Adrenal gland (tissue), 12 donors: Measurements from ENCODE around the gene NUMA1. TPM values are rescaled to one million over a fixed set of nuclear protein-coding genes. Genes with fewer than 3 reads are reported as not detected.

Experiments
- DNase-seq, 7 donors: peaks; one replicate each; pipeline ENCODE4 v3.0.0-alpha.2; 2019 to 2020
- H3K27ac ChIP-seq, 5 donors: fragments of 200-600 bp; sonication (generic) in 4 of 5; 1 replicate in 3 of 5; 2 replicates in 2 of 5; pipeline versions ENCODE4 v1.5.1 to v1.8.0; 2016 to 2020; ENCODE audit warnings: mild to moderate bottlenecking in 1 of 5
- H3K27me3 ChIP-seq: fragments of 200-600 bp; 2 replicates; pipeline ENCODE4 v1.8.0; 2021
- H3K36me3 ChIP-seq, 2 donors: fragments of 200-600 bp; replicated peaks in 1 of 2; 1 replicate in 1 of 2; 2 replicates in 1 of 2; pipeline versions ENCODE4 v1.5.1 to v1.8.0; 2018 to 2022
- H3K4me1 ChIP-seq, 2 donors: fragments of 200-600 bp; replicated peaks in 1 of 2; 1 replicate in 1 of 2; 2 replicates in 1 of 2; pipeline versions ENCODE4 v1.5.1 to v1.8.0; 2018 to 2021
- H3K4me3 ChIP-seq, 4 donors: fragments of 200-600 bp; sonication (generic) in 3 of 4; one replicate each; pipeline ENCODE4 v1.5.1; 2016 to 2018
- H3K9me3 ChIP-seq, 3 donors: fragments of 200-600 bp; sonication (generic) in 1 of 3; replicated peaks in 1 of 3; 1 replicate in 2 of 3; 2 replicates in 1 of 3; pipeline versions ENCODE4 v1.5.1 to v1.8.0; 2016 to 2021
- CTCF ChIP-seq, 6 experiments: fragments of 450-650 bp in 4 of 6; fragments of 200-600 bp in 2 of 6; sonication (generic) in 1 of 6; IDR thresholded peaks; 1 replicate in 5 of 6; 2 replicates in 1 of 6; pipeline versions ENCODE4 v1.5.1 to v1.8.0; 2016 to 2021; ENCODE audit warnings: antibody characterized with exemption in 6 of 6, mild to moderate bottlenecking in 2 of 6, moderate library complexity in 1 of 6
- POLR2A ChIP-seq, 2 donors: fragments of 450-650 bp; IDR thresholded peaks; one replicate each; pipeline ENCODE4 v1.6.1; 2017; ENCODE audit warnings: antibody characterized with exemption in 2 of 2, mild to moderate bottlenecking in 2 of 2, moderate library complexity in 1 of 2
- WGBS, 4 donors: extraction: QIAGEN DNeasy Blood & Tissue Kit in 2 of 4; methylation state at CpG; one replicate each; pipeline versions ENCODE4 v1.1.5 to v1.1.7; 2013 to 2017; 5-methylcytosine and 5-hydroxymethylcytosine counted together
- intact Hi-C, 2 donors: fragments of 100-400 bp; cut with DNase I; formaldehyde crosslinking; loops; one replicate each; pipeline versions ENCODE4 v1.14.1 to v1.15.0; 2022 to 2023
- polyA plus RNA-seq, 3 donors: library from polyadenylated mRNA; stranded (reverse); fragments of 200-250 nt in 2 of 3; fragments of 350-450 nt in 1 of 3; fragmentation: Illumina TruSeq in 1 of 3; extraction: RNeasy Lipid Tissue Mini Kit (QIAGEN cat#74804) in 1 of 3; gene quantifications; one replicate each; pipeline ENCODE4 v1.2.3, GENCODE V29; 2013 to 2014
- total RNA-seq, 9 donors: library from RNA; depleted of rRNA in 4 of 9; stranded (reverse); fragments of >200 nt in 4 of 9; fragments of 120-200 nt in 1 of 9; fragmentation: NEBNext Ultra II Directional in 1 of 9; extraction: Animal tissue kit (Norgen Biotek cat#: 25700) in 1 of 9; gene quantifications; one replicate each; pipeline versions ENCODE4 v1.1.0 to v1.2.4, GENCODE V29; 2013 to 2023
- donor health status: healthy with polysubstance abuse.
- donor health status: Bipolar disorder and iron deficiency.
- donor health status: DM: yes; HTN: yes; CAD: no.
- donor health status: DM: no; HTN: no; CAD: no.
- donor health status: DM: no; HTN: no; CAD: no.
- donor health status: DM: yes; HTN: yes; CAD: no.

NUMA1 gene
- total and polyA plus RNA-seq, 12 donors: 86.7 to 677 (median 274) TPM

DNA sequence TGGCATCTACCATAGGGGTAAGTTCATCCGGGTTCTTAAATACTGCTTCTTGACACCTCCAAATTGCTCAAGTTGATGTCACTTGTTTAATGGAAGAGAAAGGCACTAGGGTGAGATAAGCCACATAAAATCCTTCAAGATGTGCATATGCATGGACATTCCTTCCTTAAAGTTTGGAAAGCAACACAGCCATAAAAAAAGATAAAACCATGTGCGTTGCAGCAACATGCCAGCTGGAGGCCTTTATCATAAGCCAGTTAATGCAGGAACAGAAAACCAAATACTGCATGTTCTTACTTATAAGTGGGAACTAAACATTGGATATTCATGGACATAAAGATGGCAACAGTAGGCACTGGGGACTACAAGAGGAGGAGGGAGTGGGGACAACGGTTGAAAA lies 89.6 kb downstream of the NUMA1 start:
- Histone ChIP-seq H3K36me3 (no peaks in the 10 kb centered on the region), H3K27ac (no peak overlapping the region), H3K4me1 (no peaks in the 10 kb centered on the region), H3K9me3 (no peaks in the 10 kb centered on the region), H3K27me3 (no peaks in the 10 kb centered on the region), H3K4me3 (no peak overlapping the region)
- no peak for DNase-seq
- WGBS, 4 donors: 62 to 81% (median 63%) methylated on average over 3 of the region's 3 CpGs
- intact Hi-C loops: no loop called here
- TF ChIP-seq CTCF (IDR thresholded peaks at IDR 0.05) (no peak), POLR2A (IDR thresholded peaks at IDR 0.05) (no peak)

DNA sequence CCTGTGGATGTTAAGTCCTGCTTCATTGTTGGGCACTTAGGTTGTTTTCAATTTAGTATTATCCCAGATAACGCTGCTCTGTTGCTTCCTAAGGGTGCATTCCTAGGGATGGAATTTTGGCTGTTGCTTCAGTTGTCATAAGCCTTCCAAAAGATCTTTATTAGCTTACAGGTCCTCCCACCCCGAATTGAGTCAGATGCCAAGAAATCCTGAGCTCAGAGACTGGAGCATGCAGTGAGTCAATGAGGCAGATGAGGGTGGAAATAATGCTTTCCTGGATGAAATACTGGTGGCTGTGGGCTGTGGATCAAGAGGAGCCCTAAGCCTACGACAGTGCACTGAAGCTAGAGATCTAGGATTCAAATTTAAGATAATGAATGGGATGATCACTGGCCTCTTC lies 92.3 kb downstream of the NUMA1 start:
- no peak overlapping the region for H3K4me3 ChIP-seq
- peak in 1 of 7 donors; percentile 45 for DNase-seq
- no peaks in the 10 kb centered on the region for H3K4me1 ChIP-seq
- TF ChIP-seq POLR2A (IDR thresholded peaks at IDR 0.05) (no peak), CTCF (IDR thresholded peaks at IDR 0.05) (no peak)
- H3K27me3 ChIP-seq: no peaks in the 10 kb centered on the region
- 66 to 74% (median 67%) methylated on average over 3 of the region's 3 CpGs for WGBS, 4 donors
- H3K36me3 ChIP-seq: no peaks in the 10 kb centered on the region
- intact Hi-C loops: no loop called here
- no peaks in the 10 kb centered on the region for H3K9me3 ChIP-seq
- H3K27ac ChIP-seq: peak overlapping the region in 2 of 5 donors; percentile 3 to 28

DNA sequence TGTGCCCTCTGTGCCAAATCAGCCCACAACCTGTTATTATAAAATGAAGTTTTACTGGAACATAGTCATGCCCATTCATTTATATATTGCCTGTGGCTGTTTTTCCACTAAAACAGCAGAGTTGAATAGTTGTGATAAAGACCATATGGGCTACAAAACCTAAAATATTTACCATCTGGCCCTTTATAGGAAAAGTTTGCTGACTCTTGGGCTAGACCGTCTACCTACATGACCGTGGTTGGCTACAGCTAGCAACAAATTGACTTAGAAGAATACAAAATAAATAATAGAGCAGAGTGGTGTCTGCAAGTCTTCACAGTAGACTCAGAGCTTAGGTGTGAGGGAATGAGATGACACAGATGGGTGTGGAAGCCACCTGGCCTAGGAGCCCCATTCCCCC lies 92.8 kb downstream of the NUMA1 start:
- no peaks in the 10 kb centered on the region for H3K27me3 ChIP-seq

GRCh38 chr11:71986131-71986530 lies 94.2 kb downstream of the NUMA1 start:
- Histone ChIP-seq H3K4me3 (no peak overlapping the region), H3K36me3 (no peaks in the 10 kb centered on the region), H3K4me1 (no peaks in the 10 kb centered on the region), H3K9me3 (no peaks in the 10 kb centered on the region), H3K27ac (no peak overlapping the region), H3K27me3 (no peaks in the 10 kb centered on the region)
- WGBS, 4 donors: 84 to 93% (median 90%) methylated on average over 2 of the region's 2 CpGs
- intact Hi-C loops: no loop called here
- DNase-seq: no peak
- TF ChIP-seq CTCF (IDR thresholded peaks at IDR 0.05) (no peak), POLR2A (IDR thresholded peaks at IDR 0.05) (no peak)

More for the DNA sequence above, 92.8 kb downstream of the NUMA1 start:
- intact Hi-C loops: no loop called here
- Histone ChIP-seq H3K36me3 (no peaks in the 10 kb centered on the region), H3K9me3 (no peaks in the 10 kb centered on the region), H3K4me3 (no peak overlapping the region), H3K27ac (no peak overlapping the region), H3K4me1 (no peaks in the 10 kb centered on the region)
- DNase-seq: no peak
- WGBS, 4 donors: 44 to 67% (median 47%) methylated on average over 2 of the region's 2 CpGs
- TF ChIP-seq CTCF (IDR thresholded peaks at IDR 0.05): no peak
- no peak for TF ChIP-seq POLR2A (IDR thresholded peaks at IDR 0.05)
